G401 (cell line): ENCODE measurements around the gene CACNA1C. TPM values are rescaled to one million over a fixed set of nuclear protein-coding genes. Genes with fewer than 3 reads are reported as not detected.
A peak's percentile ranks its signal among the peaks of the same experiment; 100 is the strongest.
"Not testable (repeated sequence)": the region's sequence is repeated elsewhere in the genome, so short reads cannot be mapped to it uniquely, and the experiment has no call there.

Source experiments
- DNase-seq: peaks from one replicate; pipeline ENCODE4 v3.0.0-alpha.2; 2015; ENCODE audit warnings: low spot score
- in situ Hi-C: cut with HindIII; loops from 2 replicates; pipeline ENCODE4 v1.10.0; 2016; ENCODE audit warnings: low sequenced_read_pairs, mixed read lengths
- total RNA-seq: library from RNA; depleted of rRNA; stranded (reverse); fragments of >200 nt; shearing (Covaris generic); gene quantifications from 2 replicates; pipeline ENCODE4 v1.2.3, GENCODE V29; 2014

The CACNA1C gene
- total RNA-seq, 1 experiment from 2014 or later = 2.8 TPM

- in situ Hi-C loops = no loop called here
- DNase-seq = peak; percentile 34
These were observed 432.9 kb downstream of the CACNA1C start for GRCh38 chr12:2485681-2486080.

- no peak for DNase-seq
- in situ Hi-C loops = no loop called here
These were observed 434.0 kb downstream of the CACNA1C start for GRCh38 chr12:2486796-2487195.

- in situ Hi-C loops = no loop called here
- no peak for DNase-seq
These were observed 434.5 kb downstream of the CACNA1C start for GRCh38 chr12:2487278-2487677.

- DNase-seq = no peak
- in situ Hi-C loops = no loop called here
These were observed 435.3 kb downstream of the CACNA1C start for GRCh38 chr12:2488131-2488530.

GRCh38 chr12:2488596-2488995 is 435.8 kb downstream of the CACNA1C start:
- in situ Hi-C loops = no loop called here
- peak; percentile 2 for DNase-seq

- in situ Hi-C loops = no loop called here
- DNase-seq = peak; percentile 97
These were observed 436.5 kb downstream of the CACNA1C start for GRCh38 chr12:2489275-2489674.

- DNase-seq = no peak
- in situ Hi-C loops = no loop called here
These were observed 438.0 kb downstream of the CACNA1C start for GRCh38 chr12:2490831-2491230.

GRCh38 chr12:2491349-2491748 is 438.6 kb downstream of the CACNA1C start:
- in situ Hi-C loops, DNase-seq: not testable (repeated sequence)

- no peak for DNase-seq
- in situ Hi-C loops = no loop called here
These were observed 439.4 kb downstream of the CACNA1C start for GRCh38 chr12:2492236-2492635.

- in situ Hi-C loops = no loop called here
- DNase-seq = no peak
These were observed 440.3 kb downstream of the CACNA1C start for GRCh38 chr12:2493086-2493485.

- in situ Hi-C loops = no loop called here
- peak; percentile 24 for DNase-seq
These were observed 441.9 kb downstream of the CACNA1C start for GRCh38 chr12:2494486-2495192.

GRCh38 chr12:2495417-2496112 is 442.8 kb downstream of the CACNA1C start:
- no peak for DNase-seq
- in situ Hi-C loops = no loop called here

GRCh38 chr12:2498964-2499500 is 446.2 kb downstream of the CACNA1C start:
- in situ Hi-C loops = no loop called here
- DNase-seq = peak; percentile 92

- in situ Hi-C loops = no loop called here
- DNase-seq = peak; percentile 1
These were observed 448.8 kb downstream of the CACNA1C start for GRCh38 chr12:2501464-2502191.

- DNase-seq = no peak
- in situ Hi-C loops = no loop called here
These were observed 450.2 kb downstream of the CACNA1C start for GRCh38 chr12:2503036-2503435.

GRCh38 chr12:2503762-2504161 is 451.0 kb downstream of the CACNA1C start:
- no peak for DNase-seq
- in situ Hi-C loops = no loop called here

- in situ Hi-C loops = no loop called here
- DNase-seq = no peak
These were observed 451.8 kb downstream of the CACNA1C start for GRCh38 chr12:2504577-2504976.

- in situ Hi-C loops = no loop called here
- DNase-seq = peak; percentile 52
These were observed 455.0 kb downstream of the CACNA1C start for GRCh38 chr12:2507814-2508213.

GRCh38 chr12:2509137-2509536 is 456.4 kb downstream of the CACNA1C start:
- in situ Hi-C loops = no loop called here
- DNase-seq = no peak

GRCh38 chr12:2510045-2510444 is 457.3 kb downstream of the CACNA1C start:
- in situ Hi-C loops = no loop called here
- DNase-seq = peak; percentile 48
